ENCODE data around the gene OR52A1. TPM values are rescaled to one million over a fixed set of nuclear protein-coding genes. Genes with fewer than 3 reads are reported as not detected.

Gene OR52A1
- total and polyA plus RNA-seq, 2 of the 8 experiments (the other 6 are each of a cell fraction or from before 2014, with no cell fraction given), result 5.9 to 12.2 TPM

DNA sequence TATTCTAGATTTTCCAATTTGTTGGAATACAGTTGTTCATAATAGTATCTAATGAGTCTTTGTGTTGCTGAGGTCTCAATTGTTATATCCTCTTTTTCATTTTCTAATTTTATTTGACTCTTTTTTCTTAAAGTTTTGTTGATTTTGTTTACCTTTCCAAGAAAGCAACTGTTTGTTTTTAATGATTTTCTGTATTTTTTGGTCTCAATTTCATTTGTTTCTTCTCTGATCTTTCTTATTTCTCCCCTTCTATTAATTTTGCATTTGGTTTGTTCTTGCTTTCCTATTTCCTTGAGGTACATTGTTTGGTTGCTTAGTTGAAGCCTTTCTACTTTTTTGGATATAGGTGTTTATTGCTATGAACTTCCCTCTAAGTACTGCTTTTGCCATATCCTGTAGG, 5.2 kb upstream of the OR52A1 start:
- Histone ChIP-seq H2BK5ac (ENCODE audit: low read depth, low read length) (no peak overlapping the region), H4K91ac (replicated peaks; ENCODE audit: insufficient read length, low read length) (no peak overlapping the region), H3K9me3 (ENCODE audit: insufficient read depth in 2 of 2, low read depth in 1 of 2, low read length in 1 of 2) (no peaks in the 10 kb centered on the region), H3K4me1 (replicated peaks in 1 of 4; ENCODE audit: control insufficient read depth in 3 of 4, insufficient read depth in 4 of 4, low read length in 3 of 4) (no peaks in the 10 kb centered on the region), H2BK120ac (replicated peaks; ENCODE audit: low read depth, low read length) (no peak overlapping the region), H2BK20ac (ENCODE audit: low read length) (no peak overlapping the region), H3K56ac (replicated peaks; ENCODE audit: insufficient read length, low read depth, low read length) (no peak overlapping the region), H3K36me3 (ENCODE audit: control insufficient read depth in 2 of 4, insufficient read depth in 4 of 4, low read length in 3 of 4) (no peaks in the 10 kb centered on the region), H4K8ac (ENCODE audit: extremely low read depth, insufficient read depth, low read length) (no peak overlapping the region), H3K27ac (ENCODE audit: low read depth, low read length) (no peak overlapping the region), H4K5ac (ENCODE audit: insufficient read length, low read depth, low read length) (no peak overlapping the region), H3K4me3 (ENCODE audit: extremely low read depth in 1 of 4, insufficient read depth in 2 of 4, low read depth in 3 of 4, low read length in 4 of 4) (no peak overlapping the region), H3K79me1 (ENCODE audit: low read depth, low read length) (no peaks in the 10 kb centered on the region), H2BK15ac (ENCODE audit: low read length) (no peak overlapping the region), H3K23me2 (ENCODE audit: low read depth, low read length) (no peaks in the 10 kb centered on the region), H3K4ac (replicated peaks; ENCODE audit: insufficient read length, low read depth, low read length) (no peak overlapping the region), H3K27me3 (replicated peaks in 1 of 4; ENCODE audit: control insufficient read depth in 3 of 4, extremely low read depth in 1 of 4, insufficient read depth in 3 of 4, low read length in 3 of 4) (no peaks in the 10 kb centered on the region), H2BK12ac (ENCODE audit: low read depth, low read length) (no peak overlapping the region), H3K9ac (replicated peaks in 1 of 4; ENCODE audit: extremely low read depth in 1 of 4, low read depth in 3 of 4, low read length in 3 of 4) (no peak overlapping the region), H3K18ac (ENCODE audit: extremely low read depth, low read length) (no peak overlapping the region), H4K20me1 (replicated peaks in 1 of 2; ENCODE audit: control insufficient read depth in 1 of 2, insufficient read depth in 2 of 2, low read length in 2 of 2) (no peaks in the 10 kb centered on the region), H2AFZ (ENCODE audit: low read length) (no peak overlapping the region), H3K23ac (ENCODE audit: insufficient read length) (no peak overlapping the region), H3K14ac (ENCODE audit: insufficient read length) (no peak overlapping the region), H2AK5ac (ENCODE audit: low read depth, low read length) (no peak overlapping the region), H3K4me2 (ENCODE audit: insufficient read depth in 1 of 2, low read depth in 2 of 2, low read length in 2 of 2) (no peak overlapping the region), H3K79me2 (ENCODE audit: control insufficient read depth in 1 of 2, insufficient read depth in 2 of 2, low read length in 2 of 2) (no peaks in the 10 kb centered on the region)
- CTCF ChIA-PET (ENCODE audit: partially characterized antibody), result no interaction called here
- TF ChIP-seq BCL11A (IDR thresholded peaks at IDR 0.05; ENCODE audit: low read depth in 2 of 2, low read length in 2 of 2) (no peak), HDAC6 (IDR thresholded peaks at IDR 0.05; ENCODE audit: low read depth, low read length) (no peak), EP300 (IDR thresholded peaks at IDR 0.05; ENCODE audit: borderline replicate concordance in 1 of 2, low read depth in 2 of 2, low read length in 2 of 2) (no peak)
- FAIRE-seq (no peak), DNase-seq (ENCODE audit: low read depth in 1 of 2, low spot score in 2 of 2) (no peak)
- POLR2A ChIA-PET (ENCODE audit: partially characterized antibody), result no interaction called here
